Tibial artery (tissue), 4 donors: Measurements from ENCODE around the gene CFAP53.
A peak's percentile ranks its signal among the peaks of the same experiment; 100 is the strongest.

Experiments
- DNase-seq, 2 donors: peaks; one replicate each; pipeline ENCODE4 v3.0.0-alpha.2; 2019
- H3K27ac ChIP-seq, 2 donors: fragments of 200-600 bp; sonication (generic) in 1 of 2; 1 replicate in 1 of 2; 2 replicates in 1 of 2; pipeline ENCODE4 v1.5.1; 2018 to 2019; ENCODE audit warnings: mild to moderate bottlenecking in 1 of 2
- H3K27me3 ChIP-seq, 2 donors: fragments of 200-600 bp; sonication (generic) in 1 of 2; one replicate each; pipeline versions ENCODE4 v1.5.1 to v1.6.0; 2016 to 2019
- H3K36me3 ChIP-seq, 3 donors: fragments of 200-600 bp; sonication (generic) in 2 of 3; one replicate each; pipeline ENCODE4 v1.5.1; 2016 to 2019; ENCODE audit warnings: mild to moderate bottlenecking in 2 of 3
- H3K4me1 ChIP-seq, 4 donors: fragments of 200-600 bp; sonication (generic) in 2 of 4; 1 replicate in 3 of 4; 2 replicates in 1 of 4; pipeline ENCODE4 v1.5.1; 2016 to 2019
- H3K4me3 ChIP-seq, 2 donors: fragments of 200-600 bp; sonication (generic) in 1 of 2; 1 replicate in 1 of 2; 2 replicates in 1 of 2; pipeline ENCODE4 v1.5.1; 2018 to 2019; ENCODE audit warnings: mild to moderate bottlenecking in 2 of 2
- H3K9me3 ChIP-seq, 3 donors: fragments of 200-600 bp; sonication (generic) in 1 of 3; one replicate each; pipeline ENCODE4 v1.5.1; 2016 to 2019
- intact Hi-C: fragments of 100-400 bp; cut with DNase I; formaldehyde crosslinking; loops from one replicate; pipeline ENCODE4 v1.15.0; 2023; ENCODE audit warnings: low total_unique reads
- TF ChIP-seq, protein P1 (sequence below), 2 experiments: fragments of 200-600 bp in 1 of 2; fragments of 450-650 bp in 1 of 2; IDR thresholded peaks; one replicate each; pipeline ENCODE4 v1.5.1; 2017 to 2019; ENCODE audit warnings: antibody characterized with exemption in 2 of 2, mild to moderate bottlenecking in 1 of 2, moderate library complexity in 1 of 2

The CFAP53 gene

DNA sequence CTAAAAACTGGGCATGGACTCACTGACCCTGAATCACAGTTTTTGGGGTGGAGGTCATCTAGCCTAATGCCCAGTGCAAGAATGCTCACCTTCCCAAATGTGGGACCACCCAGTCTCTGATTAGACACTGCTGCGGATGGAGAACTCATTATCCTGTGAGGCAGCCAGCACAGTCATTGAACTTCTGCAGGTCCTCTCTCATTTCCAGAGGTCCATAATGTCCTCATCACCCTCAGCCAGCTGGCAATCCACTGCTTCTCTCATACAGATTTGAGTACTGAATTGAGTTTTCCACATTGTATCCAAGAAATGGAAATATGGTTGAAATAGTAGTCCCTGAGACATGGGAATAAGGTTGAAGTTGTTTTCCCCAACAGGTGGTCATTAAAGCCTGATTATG lies 66.4 kb downstream of the CFAP53 start:
- no peak for DNase-seq
- TF ChIP-seq, protein P1, sequence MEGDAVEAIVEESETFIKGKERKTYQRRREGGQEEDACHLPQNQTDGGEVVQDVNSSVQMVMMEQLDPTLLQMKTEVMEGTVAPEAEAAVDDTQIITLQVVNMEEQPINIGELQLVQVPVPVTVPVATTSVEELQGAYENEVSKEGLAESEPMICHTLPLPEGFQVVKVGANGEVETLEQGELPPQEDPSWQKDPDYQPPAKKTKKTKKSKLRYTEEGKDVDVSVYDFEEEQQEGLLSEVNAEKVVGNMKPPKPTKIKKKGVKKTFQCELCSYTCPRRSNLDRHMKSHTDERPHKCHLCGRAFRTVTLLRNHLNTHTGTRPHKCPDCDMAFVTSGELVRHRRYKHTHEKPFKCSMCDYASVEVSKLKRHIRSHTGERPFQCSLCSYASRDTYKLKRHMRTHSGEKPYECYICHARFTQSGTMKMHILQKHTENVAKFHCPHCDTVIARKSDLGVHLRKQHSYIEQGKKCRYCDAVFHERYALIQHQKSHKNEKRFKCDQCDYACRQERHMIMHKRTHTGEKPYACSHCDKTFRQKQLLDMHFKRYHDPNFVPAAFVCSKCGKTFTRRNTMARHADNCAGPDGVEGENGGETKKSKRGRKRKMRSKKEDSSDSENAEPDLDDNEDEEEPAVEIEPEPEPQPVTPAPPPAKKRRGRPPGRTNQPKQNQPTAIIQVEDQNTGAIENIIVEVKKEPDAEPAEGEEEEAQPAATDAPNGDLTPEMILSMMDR (IDR thresholded peaks at IDR 0.05), result no peak
- no peak overlapping the region for H3K4me3 ChIP-seq
- no peak overlapping the region for H3K27ac ChIP-seq
- H3K36me3 ChIP-seq, result no peaks in the 10 kb centered on the region
- intact Hi-C loops, result no loop called here
- peaks cover 0 to 31% of the 10 kb centered on the region in 2 donors for H3K27me3 ChIP-seq
- peaks cover 0 to 20% (median 6%) of the 10 kb centered on the region in 4 donors for H3K4me1 ChIP-seq
- H3K9me3 ChIP-seq, result no peaks in the 10 kb centered on the region

- peaks cover 0 to 36% of the 10 kb centered on the region in 2 donors for H3K27me3 ChIP-seq
- H3K36me3 ChIP-seq, result no peaks in the 10 kb centered on the region
- no peak overlapping the region for H3K4me3 ChIP-seq
- DNase-seq, result no peak
- peaks cover 0 to 25% (median 12%) of the 10 kb centered on the region in 4 donors for H3K4me1 ChIP-seq
- intact Hi-C loops, result no loop called here
- no peaks in the 10 kb centered on the region for H3K9me3 ChIP-seq
- no peak overlapping the region for H3K27ac ChIP-seq
- TF ChIP-seq, protein P1 (IDR thresholded peaks at IDR 0.05), result no peak
These were observed 66.9 kb downstream of the CFAP53 start for GRCh38 chr18:50199346-50199855.

DNA sequence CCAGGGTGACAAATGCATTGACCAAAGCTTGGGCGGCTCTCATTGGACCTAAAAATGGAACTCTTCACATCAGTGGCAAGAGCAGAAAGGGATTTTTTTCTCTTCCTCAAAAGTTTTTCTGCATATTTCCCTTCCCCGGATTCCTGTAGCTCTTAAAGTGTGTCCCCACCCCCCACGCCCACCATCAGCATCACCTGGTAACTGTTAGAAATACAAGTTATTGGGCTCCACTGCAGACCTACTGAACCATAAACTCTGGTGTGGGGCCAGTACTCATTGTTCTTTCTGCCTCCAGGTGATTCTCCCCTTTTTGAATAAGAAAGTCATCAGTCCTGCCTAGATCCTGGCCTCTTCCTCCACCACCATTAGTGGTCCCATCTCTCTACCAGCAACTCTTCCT lies 70.0 kb downstream of the CFAP53 start:
- H3K27me3 ChIP-seq, result peaks cover 0 to 52% of the 10 kb centered on the region in 2 donors
- H3K36me3 ChIP-seq, result no peaks in the 10 kb centered on the region
- no peaks in the 10 kb centered on the region for H3K9me3 ChIP-seq
- H3K4me1 ChIP-seq, result peaks cover 0 to 27% (median 21%) of the 10 kb centered on the region in 4 donors
- DNase-seq, result no peak
- TF ChIP-seq, protein P1 (IDR thresholded peaks at IDR 0.05), result no peak
- H3K4me3 ChIP-seq, result no peak overlapping the region
- intact Hi-C loops, result no loop called here
- no peak overlapping the region for H3K27ac ChIP-seq

DNA sequence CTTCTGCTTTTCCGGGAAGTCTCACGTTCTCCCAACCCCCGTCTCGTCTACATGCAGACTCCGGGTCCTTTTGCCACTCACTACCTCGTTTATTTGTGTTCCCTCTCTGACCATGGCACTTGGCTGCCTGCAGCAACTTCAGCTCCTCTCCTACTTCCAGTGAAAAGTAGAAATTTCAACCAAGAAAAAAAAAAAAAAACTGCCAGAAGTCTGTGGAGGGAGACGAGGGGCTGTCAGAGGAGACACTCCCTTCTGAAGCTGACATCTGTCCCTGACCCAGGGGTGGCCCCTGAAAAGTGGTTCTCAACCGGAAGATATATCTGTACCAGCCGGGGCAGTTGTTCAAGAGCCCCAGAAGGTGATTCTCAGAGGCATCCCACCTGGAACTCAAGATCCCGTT lies 70.6 kb downstream of the CFAP53 start:
- no peak overlapping the region for H3K27ac ChIP-seq
- no peaks in the 10 kb centered on the region for H3K36me3 ChIP-seq
- no peak for DNase-seq
- peaks cover 0 to 52% of the 10 kb centered on the region in 2 donors for H3K27me3 ChIP-seq
- H3K4me3 ChIP-seq, result no peak overlapping the region
- TF ChIP-seq, protein P1 (IDR thresholded peaks at IDR 0.05), result no peak
- peaks cover 0 to 27% (median 21%) of the 10 kb centered on the region in 4 donors for H3K4me1 ChIP-seq
- intact Hi-C loops, result no loop called here
- H3K9me3 ChIP-seq, result no peaks in the 10 kb centered on the region

GRCh38 chr18:50194631-50195532 lies 71.4 kb downstream of the CFAP53 start, which contains the start of gene MYO5B:
TSS of gene MYO5B (minus strand) at chr18:50195147. CDS start at chr18:50194793, 354 bp downstream.
- no peaks in the 10 kb centered on the region for H3K9me3 ChIP-seq
- intact Hi-C loops, result no loop called here
- peak within 1 kb of the TSS; percentile 46 to 66 for H3K4me3 ChIP-seq
- no peak within 1 kb of the TSS for H3K27ac ChIP-seq
- peaks cover 0 to 52% of the 10 kb centered on the region in 2 donors for H3K27me3 ChIP-seq
- TF ChIP-seq, protein P1 (IDR thresholded peaks at IDR 0.05), result peak in 1 of 2 experiments; percentile 37
- no peaks in the 10 kb centered on the region for H3K36me3 ChIP-seq
- peaks cover 0 to 27% (median 21%) of the 10 kb centered on the region in 4 donors for H3K4me1 ChIP-seq
- no peak for DNase-seq
